H9 (cell line): ENCODE results near the gene IGF1R. TPM values are rescaled to one million over a fixed set of nuclear protein-coding genes. Genes with fewer than 3 reads are reported as not detected.

Source experiments
- DNase-seq: peaks from one replicate; pipeline ENCODE4 v3.0.0-alpha.2; 2017
- H2AFZ ChIP-seq: one replicate; pipeline ENCODE4 v1.6.1; 2013; ENCODE audit warnings: mild to moderate bottlenecking, low read length, control low read depth, moderate library complexity
- H2AK5ac ChIP-seq: 2 replicates; pipeline ENCODE4 v1.6.1; 2013; ENCODE audit warnings: low read length, control low read depth, mixed read lengths; ENCODE audit not compliant: insufficient read length
- H2BK120ac ChIP-seq: one replicate; pipeline ENCODE4 v1.6.1; 2013; ENCODE audit warnings: low read depth, mild to moderate bottlenecking, low read length, control low read depth, inconsistent platforms; ENCODE audit not compliant: poor library complexity, severe bottlenecking
- H2BK12ac ChIP-seq: 2 replicates; pipeline ENCODE4 v1.6.1; 2013; ENCODE audit warnings: low read length, control low read depth, mixed read lengths, low read depth; ENCODE audit not compliant: insufficient read length
- H2BK15ac ChIP-seq: 2 replicates; pipeline ENCODE4 v1.6.1; 2013; ENCODE audit warnings: low read depth, low read length, control low read depth
- H2BK20ac ChIP-seq: one replicate; pipeline ENCODE4 v1.6.1; 2013; ENCODE audit warnings: low read depth, mild to moderate bottlenecking, low read length, control low read depth, inconsistent platforms; ENCODE audit not compliant: poor library complexity, severe bottlenecking
- H2BK5ac ChIP-seq: 2 replicates; pipeline ENCODE4 v1.6.1; 2013; ENCODE audit warnings: low read length, control low read depth, mixed read lengths; ENCODE audit not compliant: insufficient read length
- H3K14ac ChIP-seq: 2 replicates; pipeline ENCODE4 v1.6.1; 2013; ENCODE audit warnings: low read length, control low read depth; ENCODE audit not compliant: insufficient read depth
- H3K18ac ChIP-seq: 2 replicates; pipeline ENCODE4 v1.6.1; 2013; ENCODE audit warnings: low read depth, mild to moderate bottlenecking, mixed read lengths, low read length, control low read depth; ENCODE audit not compliant: insufficient read length
- H3K23ac ChIP-seq: 2 replicates; pipeline ENCODE4 v1.6.1; 2013; ENCODE audit warnings: low read length, control low read depth, mixed read lengths, low read depth; ENCODE audit not compliant: insufficient read length
- H3K23me2 ChIP-seq: 2 replicates; pipeline ENCODE4 v1.6.1; 2013; ENCODE audit warnings: low read depth, mild to moderate bottlenecking, mixed read lengths, low read length, control low read depth; ENCODE audit not compliant: insufficient read length, poor library complexity, severe bottlenecking
- H3K27ac ChIP-seq: 2 replicates; pipeline ENCODE4 v1.5.1; 2013; ENCODE audit warnings: low read length, control low read depth, mixed read lengths, low read depth; ENCODE audit not compliant: insufficient read length
- H3K27me3 ChIP-seq: 2 replicates; pipeline ENCODE4 v1.6.1; 2013; ENCODE audit warnings: low read length, control low read depth, inconsistent platforms; ENCODE audit not compliant: insufficient read depth
- H3K4ac ChIP-seq: 2 replicates; pipeline ENCODE4 v1.6.1; 2013; ENCODE audit warnings: low read depth, mild to moderate bottlenecking, control low read depth, inconsistent platforms, low read length, moderate library complexity
- H3K4me1 ChIP-seq: 2 replicates; pipeline ENCODE4 v1.6.1; 2013; ENCODE audit warnings: low read length, control low read depth, inconsistent platforms; ENCODE audit not compliant: insufficient read depth
- H3K4me2 ChIP-seq: 2 replicates; pipeline ENCODE4 v1.6.1; 2013; ENCODE audit warnings: low read length, control low read depth, mixed read lengths; ENCODE audit not compliant: insufficient read length, insufficient read depth
- H3K56ac ChIP-seq: 2 replicates; pipeline ENCODE4 v1.6.1; 2013; ENCODE audit warnings: low read depth, mild to moderate bottlenecking, mixed read lengths, low read length, control low read depth; ENCODE audit not compliant: insufficient read length
- H3K79me1 ChIP-seq: 2 replicates; pipeline ENCODE4 v1.6.1; 2013; ENCODE audit warnings: low read depth, mild to moderate bottlenecking, moderate library complexity, low read length, control low read depth, inconsistent platforms; ENCODE audit not compliant: insufficient read depth, poor library complexity, severe bottlenecking
- H3K79me2 ChIP-seq: 2 replicates; pipeline ENCODE4 v1.6.1; 2013; ENCODE audit warnings: low read length, control low read depth, inconsistent platforms; ENCODE audit not compliant: insufficient read depth
- H3K9ac ChIP-seq: 2 replicates; pipeline ENCODE4 v1.6.1; 2013; ENCODE audit warnings: low read length, control low read depth, mixed read lengths; ENCODE audit not compliant: insufficient read length; ENCODE audit errors: extremely low read depth
- H3K9me3 ChIP-seq: one replicate; pipeline ENCODE4 v1.6.1; 2013; ENCODE audit warnings: low read depth, low read length, inconsistent platforms; ENCODE audit not compliant: control insufficient read depth
- H3T11ph ChIP-seq: one replicate; pipeline ENCODE4 v1.6.1; 2013; ENCODE audit warnings: mild to moderate bottlenecking, low read length, control low read depth, inconsistent platforms
- H4K20me1 ChIP-seq: one replicate; pipeline ENCODE4 v1.6.1; 2013; ENCODE audit not compliant: control insufficient read depth, insufficient read length, insufficient read depth
- H4K5ac ChIP-seq: 2 replicates; pipeline ENCODE4 v1.6.1; 2013; ENCODE audit warnings: low read depth, mild to moderate bottlenecking, mixed read lengths, low read length, control low read depth; ENCODE audit not compliant: insufficient read length
- H4K8ac ChIP-seq: replicated peaks from 2 replicates; pipeline ENCODE4 v1.6.1; 2013; ENCODE audit warnings: low read length, control low read depth, mixed read lengths, low read depth; ENCODE audit not compliant: insufficient read length
- H4K91ac ChIP-seq: 2 replicates; pipeline ENCODE4 v1.6.1; 2013; ENCODE audit warnings: low read depth, mild to moderate bottlenecking, moderate library complexity, mixed read lengths, low read length, control low read depth; ENCODE audit not compliant: insufficient read length
- H3K27ac Mint-ChIP-seq, 3 experiments: 2 replicates in 2 of 3; 3 replicates in 1 of 3; pipeline ENCODE4 v1.8.0; 2020 to 2021; ENCODE audit warnings: mixed read lengths in 3 of 3, mild to moderate bottlenecking in 1 of 3, moderate library complexity in 1 of 3
- H3K27me3 Mint-ChIP-seq: 2 replicates; pipeline ENCODE4 v1.8.0; 2021; ENCODE audit warnings: low read depth, mild to moderate bottlenecking, moderate library complexity, mixed read lengths
- H3K36me3 Mint-ChIP-seq, 3 experiments: 2 replicates in 2 of 3; 3 replicates in 1 of 3; pipeline ENCODE4 v1.8.0; 2020 to 2021; ENCODE audit warnings: low read depth in 3 of 3, mixed read lengths in 3 of 3; ENCODE audit not compliant: insufficient read depth in 1 of 3
- H3K4me1 Mint-ChIP-seq, 2 experiments: 2 replicates each; pipeline ENCODE4 v1.8.0; 2020; ENCODE audit warnings: mixed read lengths in 2 of 2
- H3K4me3 Mint-ChIP-seq, 2 experiments: 2 replicates in 1 of 2; 3 replicates in 1 of 2; pipeline ENCODE4 v1.8.0; 2020 to 2021; ENCODE audit warnings: mild to moderate bottlenecking in 2 of 2, mixed read lengths in 2 of 2, moderate library complexity in 1 of 2
- H3K9me3 Mint-ChIP-seq, 2 experiments: 2 replicates in 1 of 2; 3 replicates in 1 of 2; pipeline ENCODE4 v1.8.0; 2020; ENCODE audit warnings: mild to moderate bottlenecking in 2 of 2, mixed read lengths in 2 of 2, moderate library complexity in 1 of 2
- CTCF ChIP-seq: fragments of 200-600 bp; sonication (generic); conservative IDR thresholded peaks from 3 replicates; pipeline ENCODE4 v1.8.0; 2021; ENCODE audit warnings: antibody characterized with exemption, mild to moderate bottlenecking
- WGBS: extraction: QIAGEN DNeasy Blood & Tissue Kit; methylation state at CpG from one replicate; pipeline ENCODE4 v1.1.7; 2013; ENCODE audit warnings: missing lambda C conversion rate, low lambda C conversion rate, mixed read lengths; ENCODE audit not compliant: insufficient read length; ENCODE audit errors: extremely low coverage; 5-methylcytosine and 5-hydroxymethylcytosine counted together
- total RNA-seq: library from RNA; stranded (reverse); gene quantifications from 2 replicates; pipeline ENCODE4 v1.2.1, GENCODE V29; 2021

IGF1R gene
- total RNA-seq, 1 experiment from 2014 or later: 70.0 TPM

- H3K9me3 ChIP-seq: no peaks in the 10 kb centered on the region
- H3K4me2 ChIP-seq: no peak overlapping the region
- WGBS: no CpG with 5 or more reads among the region's 5 CpGs
- H3K4me1 ChIP-seq: peaks cover 28% of the 10 kb centered on the region
- no peak overlapping the region for H3K18ac ChIP-seq
- no peaks in the 10 kb centered on the region for H3K27me3 Mint-ChIP-seq
- H2BK5ac ChIP-seq: no peak overlapping the region
- no peak overlapping the region for H4K5ac ChIP-seq
- H3K4ac ChIP-seq: no peak overlapping the region
- H3K4me3 Mint-ChIP-seq: peak overlapping the region in 1 of 2 experiments; percentile 30; a peak in 2 of 5 replicates
- no peak for TF ChIP-seq CTCF
- no peaks in the 10 kb centered on the region for H3K27me3 ChIP-seq
- H3K23me2 ChIP-seq: no peaks in the 10 kb centered on the region
- H3K14ac ChIP-seq: no peak overlapping the region
- no peak overlapping the region for H2BK120ac ChIP-seq
- H4K91ac ChIP-seq: no peak overlapping the region
- DNase-seq: no peak
- H2BK20ac ChIP-seq: no peak overlapping the region
- H4K8ac ChIP-seq: no peak overlapping the region
- H2BK15ac ChIP-seq: no peak overlapping the region
- peaks cover 57 to 60% of the 10 kb centered on the region in 2 experiments for H3K4me1 Mint-ChIP-seq
- no peak overlapping the region for H2AFZ ChIP-seq
- no peaks in the 10 kb centered on the region for H3K9me3 Mint-ChIP-seq
- H4K20me1 ChIP-seq: no peaks in the 10 kb centered on the region
- H3K9ac ChIP-seq: no peak overlapping the region
- no peak overlapping the region for H2BK12ac ChIP-seq
- H3K36me3 Mint-ChIP-seq: no peaks in the 10 kb centered on the region; a peak in 1 of 7 replicates
- peaks cover 13% of the 10 kb centered on the region for H3K79me1 ChIP-seq
- H3K79me2 ChIP-seq: peaks cover 79% of the 10 kb centered on the region
- no peak overlapping the region for H2AK5ac ChIP-seq
- H3K27ac Mint-ChIP-seq: peak overlapping the region; percentile 10 to 80 (median 78); a peak in 6 of 7 replicates
- H3T11ph ChIP-seq: no peak overlapping the region
- no peak overlapping the region for H3K27ac ChIP-seq
- no peak overlapping the region for H3K56ac ChIP-seq
- H3K23ac ChIP-seq: no peak overlapping the region
Measured at GRCh38 chr15:98686983-98687382, 38.6 kb downstream of the IGF1R start.
